Vagina (tissue), 2 donors: ENCODE measurements around the gene ADGRL2. TPM values are rescaled to one million over a fixed set of nuclear protein-coding genes. Genes with fewer than 3 reads are reported as not detected.

ENCODE experiments used
- DNase-seq, 2 donors: peaks; one replicate each; pipeline ENCODE4 v3.0.0-alpha.2; 2017; ENCODE audit errors: extremely low spot score in 2 of 2
- H3K27ac ChIP-seq: fragments of 200-600 bp; sonication (generic); one replicate; pipeline ENCODE4 v1.5.1; 2019
- H3K27me3 ChIP-seq: fragments of 200-600 bp; sonication (generic); one replicate; pipeline ENCODE4 v1.5.1; 2019
- H3K36me3 ChIP-seq, 2 donors: fragments of 200-600 bp; sonication (generic); one replicate each; pipeline ENCODE4 v1.5.1; 2017 to 2019
- H3K4me1 ChIP-seq: fragments of 200-600 bp; sonication (generic); one replicate; pipeline ENCODE4 v1.5.1; 2019
- H3K4me3 ChIP-seq, 2 donors: fragments of 200-600 bp; sonication (generic); 1 replicate in 1 of 2; 2 replicates in 1 of 2; pipeline ENCODE4 v1.5.1; 2016 to 2019
- H3K9me3 ChIP-seq: fragments of 200-600 bp; sonication (generic); one replicate; pipeline ENCODE4 v1.5.1; 2019
- POLR2A ChIP-seq, 2 donors: fragments of 450-650 bp; IDR thresholded peaks; one replicate each; pipeline ENCODE4 v1.6.1; 2017; ENCODE audit warnings: antibody characterized with exemption in 2 of 2, mild to moderate bottlenecking in 2 of 2, moderate library complexity in 2 of 2
- POLR2AphosphoS5 ChIP-seq, 2 donors: sonication (generic); formaldehyde crosslinking; IDR thresholded peaks; one replicate each; pipeline ENCODE4 v1.9.0; 2017; ENCODE audit warnings: antibody characterized with exemption in 2 of 2, mild to moderate bottlenecking in 2 of 2, low read depth in 1 of 2; ENCODE audit not compliant: insufficient read depth in 1 of 2
- intact Hi-C: fragments of 100-400 bp; cut with DNase I; formaldehyde crosslinking; loops from one replicate; pipeline ENCODE4 v1.15.1; 2023
- total RNA-seq: library from RNA; depleted of rRNA; stranded (reverse); fragments of >200 nt; gene quantifications from one replicate; pipeline ENCODE4 v1.2.3, GENCODE V29; 2016
- TF ChIP-seq, protein P1 (sequence below), 3 experiments: fragments of 450-650 bp in 2 of 3; fragments of 200-600 bp in 1 of 3; sonication (generic) in 1 of 3; IDR thresholded peaks; one replicate each; pipeline ENCODE4 v1.5.1; 2017 to 2019; ENCODE audit warnings: antibody characterized with exemption in 3 of 3, mild to moderate bottlenecking in 2 of 3, moderate library complexity in 2 of 3

Gene ADGRL2
- total RNA-seq, 1 donor from 2014 or later, result 68.0 TPM

DNA sequence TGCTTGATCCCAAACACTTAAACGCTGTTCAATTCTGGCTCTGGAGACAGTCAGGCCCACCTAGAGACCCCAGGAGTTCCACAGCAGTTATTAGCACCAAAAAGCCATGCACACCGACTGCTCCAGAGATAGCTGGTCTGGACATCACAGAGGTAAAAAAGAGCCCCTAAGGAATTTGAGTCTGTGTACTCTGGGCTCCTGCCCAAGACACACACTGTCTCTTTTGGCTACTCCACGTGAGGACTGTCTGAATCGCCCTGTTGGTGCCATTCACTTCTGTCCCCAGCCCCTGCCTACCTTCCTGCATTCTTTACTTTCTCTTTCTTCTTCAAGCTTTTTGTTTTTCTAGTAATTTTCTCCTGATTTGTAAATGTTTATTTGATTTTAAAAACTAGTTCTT, 197.4 kb downstream of the ADGRL2 start:
- Histone ChIP-seq H3K27me3 (no peaks in the 10 kb centered on the region), H3K4me3 (no peak overlapping the region), H3K4me1 (peaks cover 4% of the 10 kb centered on the region), H3K36me3 (no peaks in the 10 kb centered on the region), H3K27ac (no peak overlapping the region), H3K9me3 (no peaks in the 10 kb centered on the region)
- TF ChIP-seq POLR2AphosphoS5 (IDR thresholded peaks at IDR 0.05; ENCODE audit: insufficient read depth in 1 of 2, low read depth in 1 of 2) (no peak), POLR2A (IDR thresholded peaks at IDR 0.05) (no peak)
- TF ChIP-seq, protein P1, sequence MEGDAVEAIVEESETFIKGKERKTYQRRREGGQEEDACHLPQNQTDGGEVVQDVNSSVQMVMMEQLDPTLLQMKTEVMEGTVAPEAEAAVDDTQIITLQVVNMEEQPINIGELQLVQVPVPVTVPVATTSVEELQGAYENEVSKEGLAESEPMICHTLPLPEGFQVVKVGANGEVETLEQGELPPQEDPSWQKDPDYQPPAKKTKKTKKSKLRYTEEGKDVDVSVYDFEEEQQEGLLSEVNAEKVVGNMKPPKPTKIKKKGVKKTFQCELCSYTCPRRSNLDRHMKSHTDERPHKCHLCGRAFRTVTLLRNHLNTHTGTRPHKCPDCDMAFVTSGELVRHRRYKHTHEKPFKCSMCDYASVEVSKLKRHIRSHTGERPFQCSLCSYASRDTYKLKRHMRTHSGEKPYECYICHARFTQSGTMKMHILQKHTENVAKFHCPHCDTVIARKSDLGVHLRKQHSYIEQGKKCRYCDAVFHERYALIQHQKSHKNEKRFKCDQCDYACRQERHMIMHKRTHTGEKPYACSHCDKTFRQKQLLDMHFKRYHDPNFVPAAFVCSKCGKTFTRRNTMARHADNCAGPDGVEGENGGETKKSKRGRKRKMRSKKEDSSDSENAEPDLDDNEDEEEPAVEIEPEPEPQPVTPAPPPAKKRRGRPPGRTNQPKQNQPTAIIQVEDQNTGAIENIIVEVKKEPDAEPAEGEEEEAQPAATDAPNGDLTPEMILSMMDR (IDR thresholded peaks at IDR 0.05), result no peak
- DNase-seq, result no peak
- intact Hi-C loops, result no loop called here

DNA sequence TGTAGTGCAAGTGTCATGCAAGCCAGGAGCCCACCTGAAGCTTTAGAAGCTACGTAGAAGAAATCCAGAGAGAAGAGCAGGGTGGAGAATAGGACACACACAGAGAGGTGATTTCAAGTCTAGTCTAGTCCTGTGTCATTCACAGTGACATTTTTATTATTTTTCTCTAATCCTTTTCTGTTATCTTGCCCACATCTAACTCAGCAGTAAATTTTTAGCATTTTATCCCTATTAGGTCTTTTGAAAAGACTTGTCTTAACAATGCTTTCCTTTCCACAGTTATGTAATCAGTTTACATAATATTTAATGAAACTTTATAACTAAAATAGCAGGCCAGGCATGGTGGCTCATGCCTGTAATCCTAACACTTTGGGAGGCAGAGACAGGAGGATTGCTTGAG, 198.6 kb downstream of the ADGRL2 start:
- TF ChIP-seq POLR2A (IDR thresholded peaks at IDR 0.05), result no peak
- TF ChIP-seq, protein P1 (IDR thresholded peaks at IDR 0.05), result no peak
- TF ChIP-seq POLR2AphosphoS5 (IDR thresholded peaks at IDR 0.05; ENCODE audit: insufficient read depth in 1 of 2, low read depth in 1 of 2), result no peak
- DNase-seq, result no peak
- Histone ChIP-seq H3K4me1 (peaks cover 4% of the 10 kb centered on the region), H3K27me3 (no peaks in the 10 kb centered on the region), H3K9me3 (no peaks in the 10 kb centered on the region), H3K36me3 (no peaks in the 10 kb centered on the region), H3K4me3 (no peak overlapping the region), H3K27ac (no peak overlapping the region)
- intact Hi-C loops, result no loop called here

DNA sequence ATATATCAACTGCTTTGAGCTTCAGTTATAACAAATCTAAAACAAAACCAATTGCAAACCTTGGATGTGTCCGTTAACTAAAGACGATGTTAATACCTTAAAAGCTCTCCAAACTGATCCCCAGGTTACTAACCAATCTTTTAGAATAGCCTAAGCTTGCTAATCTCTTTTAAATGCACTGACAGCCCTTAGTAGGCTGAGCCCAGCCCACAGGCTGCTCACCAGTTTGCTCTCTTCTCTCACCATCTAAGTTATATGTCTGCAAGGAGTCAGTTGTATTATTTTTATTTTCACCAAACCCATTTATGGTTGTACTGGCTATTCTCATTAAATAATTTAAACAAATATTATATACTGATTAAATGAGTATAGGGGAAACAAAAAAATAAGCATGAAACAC, 199.5 kb downstream of the ADGRL2 start:
- intact Hi-C loops, result no loop called here
- H3K27me3 ChIP-seq, result no peaks in the 10 kb centered on the region

DNA sequence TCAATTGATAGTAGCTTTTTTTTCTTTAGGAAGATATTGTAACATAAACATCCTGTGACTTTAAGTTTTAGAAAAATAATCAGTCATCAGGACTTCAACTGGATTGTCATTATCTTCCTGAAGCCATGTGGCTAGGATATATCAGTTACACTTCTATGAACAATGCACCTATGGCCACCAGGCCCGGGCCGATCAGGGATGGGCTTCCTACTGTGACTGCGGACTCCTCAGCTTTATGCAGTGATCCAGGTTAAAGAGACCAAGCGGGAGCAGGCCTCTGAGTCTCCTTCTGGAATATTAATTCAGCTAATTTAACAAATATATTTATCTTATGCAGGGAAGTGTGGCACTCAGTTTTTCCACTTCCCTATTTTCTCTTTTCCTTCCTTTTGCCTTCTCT, 200.6 kb downstream of the ADGRL2 start:
- no peaks in the 10 kb centered on the region for H3K27me3 ChIP-seq
- H3K9me3 ChIP-seq, result no peaks in the 10 kb centered on the region
- intact Hi-C loops, result no loop called here
- H3K27ac ChIP-seq, result no peak overlapping the region
- H3K4me1 ChIP-seq, result peaks cover 4% of the 10 kb centered on the region
- no peak overlapping the region for H3K4me3 ChIP-seq
- H3K36me3 ChIP-seq, result no peaks in the 10 kb centered on the region
- DNase-seq, result no peak
- TF ChIP-seq POLR2A (IDR thresholded peaks at IDR 0.05) (no peak), POLR2AphosphoS5 (IDR thresholded peaks at IDR 0.05; ENCODE audit: insufficient read depth in 1 of 2, low read depth in 1 of 2) (no peak)
- TF ChIP-seq, protein P1 (IDR thresholded peaks at IDR 0.05), result no peak

More for the DNA sequence above, 199.5 kb downstream of the ADGRL2 start:
- TF ChIP-seq POLR2A (IDR thresholded peaks at IDR 0.05), result no peak
- no peak for TF ChIP-seq POLR2AphosphoS5 (IDR thresholded peaks at IDR 0.05; ENCODE audit: insufficient read depth in 1 of 2, low read depth in 1 of 2)
- TF ChIP-seq, protein P1 (IDR thresholded peaks at IDR 0.05), result no peak
- Histone ChIP-seq H3K27ac (no peak overlapping the region), H3K4me3 (no peak overlapping the region), H3K9me3 (no peaks in the 10 kb centered on the region), H3K36me3 (no peaks in the 10 kb centered on the region), H3K4me1 (peaks cover 4% of the 10 kb centered on the region)
- no peak for DNase-seq

DNA sequence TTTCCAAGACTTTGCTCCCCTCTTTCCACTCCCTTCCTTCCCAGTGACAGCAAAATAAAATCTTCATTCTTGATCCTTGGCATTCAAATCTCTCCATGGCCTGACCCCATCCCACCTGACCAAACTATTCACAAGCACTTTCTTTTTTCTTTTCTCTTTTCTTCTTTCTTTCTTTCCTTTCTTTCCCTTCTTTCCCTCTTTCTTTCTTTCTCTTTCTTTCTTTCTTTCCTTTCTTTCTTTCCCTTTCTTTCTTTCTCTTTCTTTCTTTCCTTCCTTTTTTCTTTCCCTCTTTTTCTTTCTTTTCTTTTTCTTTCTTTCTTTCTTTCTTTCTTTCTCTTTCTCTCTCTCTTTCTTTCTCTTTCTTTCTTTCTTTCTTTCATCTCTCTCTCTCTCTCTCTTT, 207.1 kb downstream of the ADGRL2 start:
- H3K4me1 ChIP-seq, result no peaks in the 10 kb centered on the region
- no peak for TF ChIP-seq POLR2AphosphoS5 (IDR thresholded peaks at IDR 0.05; ENCODE audit: insufficient read depth in 1 of 2, low read depth in 1 of 2)
- no peak for TF ChIP-seq POLR2A (IDR thresholded peaks at IDR 0.05)
- TF ChIP-seq, protein P1 (IDR thresholded peaks at IDR 0.05), result no peak
- H3K27ac ChIP-seq, result no peak overlapping the region
- H3K36me3 ChIP-seq, result no peaks in the 10 kb centered on the region
- no peak for DNase-seq
- intact Hi-C loops, result no loop called here
- no peak overlapping the region for H3K4me3 ChIP-seq
- no peaks in the 10 kb centered on the region for H3K9me3 ChIP-seq
- no peaks in the 10 kb centered on the region for H3K27me3 ChIP-seq
